ENCODE data around the gene CCDC85A.

Gene CCDC85A

GRCh38 chr2:56192664-56193305 is 9.0 kb downstream of the CCDC85A start:
- DNase-seq (ENCODE audit: insufficient read length, low spot score) (no peak), FAIRE-seq (no peak)

- peak; percentile 70 for FAIRE-seq
- no peak for DNase-seq (ENCODE audit: insufficient read length, low spot score)
Measured at GRCh38 chr2:56195563-56195962, 11.8 kb downstream of the CCDC85A start.

- DNase-seq (ENCODE audit: insufficient read length, low spot score) = no peak
- FAIRE-seq = no peak
Measured at GRCh38 chr2:56197816-56198215, 14.0 kb downstream of the CCDC85A start.

DNA sequence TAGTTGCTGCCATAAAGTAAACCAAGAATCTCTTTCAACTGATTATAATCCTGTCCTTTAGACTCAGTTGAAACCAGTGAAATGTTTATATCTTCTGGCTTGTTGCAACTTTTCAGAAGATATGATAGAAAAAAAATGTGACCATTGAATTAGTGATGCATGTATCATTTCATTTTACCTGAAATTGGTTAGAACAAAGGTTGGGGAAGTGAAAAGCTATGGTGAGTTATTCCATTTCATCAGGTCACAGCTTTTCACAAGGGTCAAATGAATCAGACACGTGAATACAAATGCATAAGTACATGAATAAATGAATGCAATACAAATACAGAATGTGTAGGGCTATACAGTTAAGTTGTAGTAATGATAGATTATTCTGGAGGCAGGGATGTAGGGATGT is 15.1 kb downstream of the CCDC85A start:
- FAIRE-seq = no peak
- no peak for DNase-seq (ENCODE audit: insufficient read length, low spot score)

GRCh38 chr2:56199492-56199891 is 15.7 kb downstream of the CCDC85A start:
- DNase-seq (ENCODE audit: insufficient read length, low spot score) = peak; percentile 36
- FAIRE-seq = peak; percentile 38

DNA sequence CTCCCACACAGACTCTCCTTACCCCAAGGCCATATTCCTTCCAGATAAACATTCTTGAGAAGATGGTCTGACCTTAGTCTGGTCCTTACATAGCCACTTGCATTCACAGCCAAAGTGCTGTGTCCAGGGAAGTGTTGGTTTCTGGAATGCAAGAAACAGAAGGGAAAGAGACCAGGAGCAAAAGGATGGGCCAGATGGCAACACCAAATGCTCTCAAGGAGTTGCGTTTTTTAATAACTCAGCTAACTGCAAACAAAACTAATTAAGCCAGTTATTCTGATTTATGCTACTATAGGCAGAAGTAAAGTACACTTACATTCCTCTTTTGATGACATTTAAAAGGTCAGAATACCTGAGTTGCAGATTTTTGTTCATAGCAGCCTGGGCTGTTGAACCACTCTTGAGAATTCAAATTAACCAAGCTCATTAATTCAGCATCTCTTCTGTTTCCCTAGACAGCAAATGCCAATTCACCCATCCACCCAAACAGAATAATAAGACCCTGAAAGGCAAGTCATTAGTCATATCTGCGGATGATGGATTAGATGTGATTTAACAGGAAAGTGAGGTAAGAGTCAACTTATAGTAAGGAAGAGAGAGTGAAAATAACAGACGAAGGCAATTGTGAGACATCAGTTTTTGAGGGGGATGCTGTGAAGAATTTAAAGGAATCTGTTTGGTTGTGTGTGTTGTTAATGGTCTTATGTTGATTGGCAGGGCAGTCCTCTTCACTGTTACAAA is 18.8 kb downstream of the CCDC85A start:
- no peak for DNase-seq (ENCODE audit: insufficient read length, low spot score)
- peak; percentile 69 for FAIRE-seq

GRCh38 chr2:56204556-56204955 is 20.8 kb downstream of the CCDC85A start:
- peak; percentile 9 for FAIRE-seq

DNA sequence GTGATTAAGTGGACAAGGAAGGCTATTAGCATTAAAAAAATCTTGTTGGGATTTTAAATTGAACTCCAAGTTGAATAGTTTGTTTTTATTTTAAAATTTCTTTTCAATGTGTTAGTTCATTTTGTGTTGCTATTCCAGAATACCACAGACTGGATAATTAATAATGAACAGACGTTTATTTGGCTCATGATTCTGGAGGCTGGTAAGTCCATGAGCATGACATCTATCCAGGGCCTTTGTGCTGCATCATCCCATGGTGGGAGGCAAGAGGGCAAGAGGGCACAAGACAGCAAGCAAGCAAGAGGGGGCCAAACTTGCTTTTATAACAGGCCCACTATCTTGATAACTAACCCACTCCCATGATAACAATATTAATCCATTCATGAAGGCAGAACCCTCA is 22.5 kb downstream of the CCDC85A start:
- FAIRE-seq = no peak
- DNase-seq (ENCODE audit: insufficient read length, low spot score) = no peak

More at GRCh38 chr2:56204556-56204955, 20.8 kb downstream of the CCDC85A start:
- DNase-seq (ENCODE audit: insufficient read length, low spot score) = no peak

DNA sequence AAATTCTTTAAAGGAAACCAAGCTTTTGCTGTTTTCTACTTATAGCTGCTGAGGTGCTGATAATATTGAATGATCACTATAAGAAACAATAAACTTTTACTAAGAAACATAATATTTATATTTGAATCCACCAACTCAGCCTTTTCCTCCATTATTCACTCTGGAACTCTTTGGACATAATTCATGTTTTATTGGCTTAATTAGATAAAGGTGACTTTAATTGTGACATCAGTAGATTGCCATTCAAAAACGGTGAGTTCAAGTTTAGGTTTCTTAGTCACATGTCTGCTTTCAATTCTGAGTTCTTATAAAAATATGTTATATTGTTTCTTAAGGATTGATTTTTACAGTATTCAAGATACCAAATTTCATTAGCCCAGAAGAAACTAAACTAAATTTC is 24.0 kb downstream of the CCDC85A start:
- DNase-seq (ENCODE audit: insufficient read length, low spot score) = no peak
- no peak for FAIRE-seq

- DNase-seq (ENCODE audit: insufficient read length, low spot score) = no peak
- no peak for FAIRE-seq
Measured at GRCh38 chr2:56208380-56208779, 24.6 kb downstream of the CCDC85A start.

DNA sequence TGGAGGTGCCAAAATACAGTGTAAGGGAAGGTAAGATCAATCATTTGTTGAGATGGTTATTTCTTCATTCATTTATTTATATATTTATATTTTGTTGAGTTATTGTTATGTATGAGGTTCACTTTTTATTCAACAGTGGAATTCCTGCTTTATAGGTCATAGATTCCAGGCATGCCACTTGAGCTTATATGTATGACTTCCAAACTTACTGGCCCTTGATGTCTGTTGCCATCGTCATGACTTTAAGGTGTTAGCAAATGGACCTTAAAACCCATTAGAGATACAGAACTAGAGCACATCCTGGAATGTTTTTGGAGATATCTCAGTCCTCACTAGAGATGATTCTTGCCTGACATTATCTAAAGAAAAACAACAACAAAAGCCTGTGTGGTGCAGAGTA is 25.9 kb downstream of the CCDC85A start:
- FAIRE-seq = peak; percentile 36
- DNase-seq (ENCODE audit: insufficient read length, low spot score) = no peak

DNA sequence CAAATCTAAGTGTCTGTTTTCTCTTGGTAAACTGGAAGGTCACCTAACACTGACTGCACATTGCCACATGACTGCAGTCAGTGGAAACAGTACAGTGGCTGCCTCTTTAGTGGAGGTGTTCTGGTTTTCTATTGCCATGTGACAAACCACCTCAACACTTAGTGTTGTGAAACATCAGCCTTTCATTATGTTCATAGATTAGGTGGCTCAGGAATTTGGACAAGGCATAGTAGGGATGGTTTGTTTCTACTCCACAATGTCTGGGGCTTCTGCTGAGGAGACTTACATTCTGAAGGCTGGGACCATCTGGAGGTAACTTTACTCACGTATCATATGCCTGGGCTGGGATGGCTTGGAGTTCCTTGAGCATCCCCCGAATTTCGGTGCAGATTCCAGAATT is 26.5 kb downstream of the CCDC85A start:
- peak; percentile 23 for FAIRE-seq
- no peak for DNase-seq (ENCODE audit: insufficient read length, low spot score)

DNA sequence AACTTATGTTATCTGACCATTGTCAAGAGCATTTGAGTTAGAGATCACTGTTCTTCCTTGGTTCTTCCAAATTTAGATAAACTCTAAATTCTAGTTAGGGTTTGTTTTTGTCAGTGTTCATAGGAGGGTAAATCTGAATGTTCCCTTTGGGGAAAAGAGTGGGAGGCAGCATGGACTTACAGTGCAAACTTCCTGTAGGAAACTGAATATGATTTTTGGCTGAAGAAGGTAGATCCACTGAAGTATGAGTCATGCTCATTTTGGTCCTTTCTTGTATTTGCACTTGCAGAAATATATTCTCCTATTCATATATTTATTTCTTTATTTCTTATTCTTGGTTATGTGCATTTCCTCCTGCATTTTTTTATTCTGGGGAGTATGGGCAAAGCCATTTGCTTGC is 27.3 kb downstream of the CCDC85A start:
- no peak for FAIRE-seq
- DNase-seq (ENCODE audit: insufficient read length, low spot score) = no peak

DNA sequence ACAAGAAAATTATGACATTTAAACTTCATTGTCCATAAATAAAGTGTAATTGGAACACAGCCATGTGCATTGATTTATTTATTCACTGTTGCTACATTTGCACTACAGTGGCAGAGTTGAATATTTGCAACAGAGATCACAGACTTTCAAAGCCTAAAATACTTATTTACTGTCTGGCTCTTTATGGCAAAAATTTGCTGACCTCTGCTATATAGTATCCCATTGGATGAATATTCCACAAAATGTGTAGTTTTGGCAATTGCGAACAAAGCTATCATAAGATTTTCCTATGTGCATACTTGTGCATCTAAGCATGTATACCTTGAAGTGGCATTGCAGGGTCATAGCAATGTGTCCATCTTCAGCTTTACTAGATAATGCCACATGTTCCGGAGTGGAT is 32.1 kb downstream of the CCDC85A start:
- DNase-seq (ENCODE audit: insufficient read length, low spot score) (no peak), FAIRE-seq (no peak)

- FAIRE-seq = no peak
- DNase-seq (ENCODE audit: insufficient read length, low spot score) = no peak
Measured at GRCh38 chr2:56217106-56217505, 33.3 kb downstream of the CCDC85A start.

DNA sequence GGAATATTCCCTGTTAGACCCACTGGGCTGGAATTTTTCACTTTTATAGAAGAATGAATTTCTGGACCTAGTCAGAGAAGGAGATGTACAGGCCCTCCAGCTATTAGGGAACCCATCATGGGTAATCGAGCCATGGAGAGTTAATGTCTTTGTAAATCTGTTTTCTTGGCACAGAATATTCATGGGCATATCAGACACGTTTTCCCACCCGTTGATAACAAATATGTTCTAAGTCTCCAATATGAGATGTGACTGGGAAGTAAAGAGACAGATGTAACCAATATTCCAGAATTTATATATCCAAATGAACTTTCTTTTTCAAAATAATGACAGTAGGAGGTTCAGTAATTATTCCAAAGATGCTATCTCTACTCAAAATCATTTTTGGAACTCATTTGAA is 38.7 kb downstream of the CCDC85A start:
- DNase-seq (ENCODE audit: insufficient read length, low spot score) (no peak), FAIRE-seq (no peak)

- FAIRE-seq (no peak), DNase-seq (ENCODE audit: insufficient read length, low spot score) (no peak)
Measured at GRCh38 chr2:56224316-56224715, 40.5 kb downstream of the CCDC85A start.

GRCh38 chr2:56227811-56228210 is 44.0 kb downstream of the CCDC85A start:
- FAIRE-seq = no peak
- DNase-seq (ENCODE audit: insufficient read length, low spot score) = no peak

GRCh38 chr2:56229397-56230060 is 45.7 kb downstream of the CCDC85A start:
- DNase-seq (ENCODE audit: insufficient read length, low spot score) (no peak), FAIRE-seq (no peak)

DNA sequence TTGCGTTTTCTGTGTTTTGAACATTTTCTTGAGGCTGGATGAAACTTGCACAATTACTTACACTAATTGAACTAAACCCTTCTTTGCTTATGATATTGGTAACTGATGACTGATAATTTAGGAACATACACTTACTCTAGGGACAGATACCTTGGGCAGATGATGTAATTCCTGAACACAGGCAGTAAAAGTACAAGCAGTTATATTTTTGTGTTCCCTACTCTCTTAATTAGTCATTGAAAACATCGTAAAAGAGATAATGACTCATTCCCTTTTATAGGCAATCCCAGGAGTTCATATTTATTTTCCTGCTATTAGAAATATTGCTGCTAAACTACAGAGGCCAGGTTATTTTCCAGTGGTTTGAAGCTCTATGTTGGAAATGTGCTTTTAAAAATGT is 46.4 kb downstream of the CCDC85A start:
- FAIRE-seq = no peak

DNA sequence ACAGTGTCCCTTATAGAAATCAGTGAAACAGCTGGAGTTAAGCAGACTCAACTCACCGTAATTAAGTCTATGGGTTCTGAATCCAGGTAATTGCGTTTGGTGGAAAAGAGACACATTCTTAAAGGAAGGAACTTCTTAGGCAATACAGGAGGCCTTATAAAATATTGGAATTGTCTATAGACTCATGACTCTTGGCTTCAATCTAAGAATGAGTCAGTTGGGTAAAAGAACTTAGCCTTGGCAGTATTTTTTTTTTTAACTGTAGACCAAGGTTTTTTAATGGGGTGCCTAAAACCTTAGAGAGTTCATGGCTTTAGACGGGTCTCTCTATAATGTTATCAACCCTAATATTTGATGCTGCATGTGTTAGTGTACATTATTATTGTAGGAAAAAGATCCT is 47.6 kb downstream of the CCDC85A start:
- DNase-seq (ENCODE audit: insufficient read length, low spot score) (no peak), FAIRE-seq (no peak)

More for the DNA sequence above, 46.4 kb downstream of the CCDC85A start:
- peak; percentile 12 for DNase-seq (ENCODE audit: insufficient read length, low spot score)

DNA sequence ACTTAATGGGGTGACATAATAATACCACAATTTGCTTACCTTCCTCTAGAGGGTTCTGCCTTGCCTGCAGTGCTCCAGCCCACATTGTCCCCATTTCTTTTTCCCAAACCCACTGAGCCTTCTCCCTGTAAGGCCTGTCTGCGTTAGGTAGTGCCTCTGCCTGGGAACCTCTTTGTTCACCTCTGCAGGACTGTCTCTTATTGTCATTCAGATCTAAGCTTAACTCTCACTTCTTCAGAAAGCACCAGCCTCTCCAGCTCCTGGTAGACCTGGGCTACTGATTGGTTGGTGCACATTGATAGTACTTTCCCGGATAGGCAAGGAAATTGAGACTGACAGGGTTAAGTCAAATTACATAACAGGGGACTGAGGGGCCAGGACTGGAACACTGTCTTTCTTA is 49.1 kb downstream of the CCDC85A start:
- DNase-seq (ENCODE audit: insufficient read length, low spot score) (no peak), FAIRE-seq (no peak)

Data from HTR-8/SVneo (cell line).